Upper lobe of left lung (tissue), 6 donors: Measurements from ENCODE around the gene HDAC7. TPM values are rescaled to one million over a fixed set of nuclear protein-coding genes. Genes with fewer than 3 reads are reported as not detected.
"Not testable (repeated sequence)": the region's sequence is repeated elsewhere in the genome, so short reads cannot be mapped to it uniquely, and the experiment has no call there.

Experiments used
- ATAC-seq, 2 donors: fragments of 200-7000 bp; cut with Tn5 transposase; one replicate each; pipeline ENCODE4 v1.9.1; 2022; ENCODE audit warnings: mild to moderate bottlenecking in 2 of 2, moderate library complexity in 2 of 2; ENCODE audit not compliant: low FRiP score in 2 of 2
- DNase-seq, 2 donors: peaks; one replicate each; pipeline ENCODE4 v3.0.0-alpha.2; 2019 to 2020
- H3K27ac ChIP-seq, 4 donors: fragments of 200-600 bp; sonication (generic); one replicate each; pipeline ENCODE4 v1.5.1; 2016 to 2019
- H3K27me3 ChIP-seq, 4 donors: fragments of 200-600 bp; sonication (generic); one replicate each; pipeline ENCODE4 v1.5.1; 2017 to 2019
- H3K36me3 ChIP-seq, 4 donors: fragments of 200-600 bp; sonication (generic); one replicate each; pipeline ENCODE4 v1.5.1; 2016 to 2019
- H3K4me1 ChIP-seq, 4 donors: fragments of 200-600 bp; sonication (generic); one replicate each; pipeline ENCODE4 v1.5.1; 2018 to 2019
- H3K4me3 ChIP-seq, 4 donors: fragments of 200-600 bp; sonication (generic); one replicate each; pipeline ENCODE4 v1.5.1; 2017 to 2019; ENCODE audit warnings: mild to moderate bottlenecking in 2 of 4, moderate library complexity in 1 of 4
- H3K9me3 ChIP-seq, 4 donors: fragments of 200-600 bp; sonication (generic); one replicate each; pipeline ENCODE4 v1.5.1; 2018 to 2019
- EP300 ChIP-seq, 4 donors: sonication (generic); formaldehyde crosslinking; IDR thresholded peaks; one replicate each; pipeline ENCODE4 v1.5.1; 2017; ENCODE audit warnings: antibody characterized with exemption in 4 of 4, control low read depth in 2 of 4
- POLR2A ChIP-seq, 4 donors: fragments of 450-650 bp; IDR thresholded peaks; one replicate each; pipeline ENCODE4 v1.5.1; 2016 to 2017; ENCODE audit warnings: antibody characterized with exemption in 4 of 4, mild to moderate bottlenecking in 2 of 4
- POLR2AphosphoS5 ChIP-seq, 2 donors: sonication (generic); formaldehyde crosslinking; IDR thresholded peaks; one replicate each; pipeline ENCODE4 v1.5.1; 2017; ENCODE audit warnings: antibody characterized with exemption in 2 of 2
- WGBS, 2 donors: methylation state at CpG; one replicate each; pipeline ENCODE4 v1.1.5; 2017 to 2018; 5-methylcytosine and 5-hydroxymethylcytosine counted together
- total RNA-seq, 6 donors: library from RNA; depleted of rRNA in 4 of 6; stranded (reverse); fragments of >200 nt in 4 of 6; gene quantifications; one replicate each; pipeline versions ENCODE4 v1.1.0 to v1.2.1, GENCODE V29; 2016 to 2021
- TF ChIP-seq, protein P1 (sequence below), 6 experiments: fragments of 450-650 bp in 4 of 6; fragments of 200-600 bp in 2 of 6; sonication (generic) in 2 of 6; IDR thresholded peaks; one replicate each; pipeline ENCODE4 v1.5.1; 2016 to 2019; ENCODE audit warnings: antibody characterized with exemption in 6 of 6
- donor health status: DM: no; HTN: no; CAD: no; lungs with moderate emphysema.
- donor health status: DM: no; HTN: yes; CAD: no; lungs with severe emphysema.

The HDAC7 gene
- total RNA-seq, 6 donors from 2014 or later = 66.6 to 164 (median 126) TPM

DNA sequence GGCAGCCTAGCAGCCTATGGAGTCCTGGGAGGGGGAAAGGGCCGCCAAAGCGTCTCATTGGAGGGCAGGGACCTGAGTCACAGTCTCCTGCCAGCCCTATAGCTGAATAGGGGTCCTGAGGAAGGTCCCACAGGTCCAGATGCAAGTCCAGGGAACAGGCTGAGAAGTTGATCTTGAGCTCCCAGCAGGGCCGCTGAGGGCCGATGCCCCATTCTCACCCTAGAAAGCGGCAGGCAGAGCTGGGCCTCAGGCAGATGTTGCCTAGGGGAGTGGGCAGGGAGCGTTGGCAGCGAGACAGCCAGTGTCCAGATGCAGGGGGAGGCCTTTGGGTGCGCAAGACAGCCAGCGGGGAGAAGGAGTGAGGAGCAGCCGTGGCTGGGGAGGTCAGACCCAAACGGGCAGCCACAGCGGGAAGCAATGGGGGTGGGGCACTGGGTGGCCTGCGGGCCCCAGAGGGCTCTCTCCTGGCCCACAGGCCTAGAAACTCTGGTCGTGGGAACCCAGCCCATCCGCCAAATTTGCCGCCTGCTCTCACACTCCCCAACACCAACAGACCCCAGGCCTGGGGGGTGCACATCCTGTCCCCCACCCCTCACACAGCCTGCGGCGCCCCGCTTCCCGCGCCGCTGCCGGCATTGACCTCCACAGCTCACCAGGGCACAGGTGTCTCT, 1.1 kb downstream of the HDAC7 start:
- H3K4me3 ChIP-seq = peak overlapping the region; percentile 67 to 91 (median 78)
- no peaks in the 10 kb centered on the region for H3K9me3 ChIP-seq
- H3K27me3 ChIP-seq = no peaks in the 10 kb centered on the region
- H3K36me3 ChIP-seq = no peaks in the 10 kb centered on the region
- TF ChIP-seq POLR2AphosphoS5 (IDR thresholded peaks at IDR 0.05) (no peak), POLR2A (IDR thresholded peaks at IDR 0.05) (no peak), EP300 (IDR thresholded peaks at IDR 0.05) (no peak)
- TF ChIP-seq, protein P1, sequence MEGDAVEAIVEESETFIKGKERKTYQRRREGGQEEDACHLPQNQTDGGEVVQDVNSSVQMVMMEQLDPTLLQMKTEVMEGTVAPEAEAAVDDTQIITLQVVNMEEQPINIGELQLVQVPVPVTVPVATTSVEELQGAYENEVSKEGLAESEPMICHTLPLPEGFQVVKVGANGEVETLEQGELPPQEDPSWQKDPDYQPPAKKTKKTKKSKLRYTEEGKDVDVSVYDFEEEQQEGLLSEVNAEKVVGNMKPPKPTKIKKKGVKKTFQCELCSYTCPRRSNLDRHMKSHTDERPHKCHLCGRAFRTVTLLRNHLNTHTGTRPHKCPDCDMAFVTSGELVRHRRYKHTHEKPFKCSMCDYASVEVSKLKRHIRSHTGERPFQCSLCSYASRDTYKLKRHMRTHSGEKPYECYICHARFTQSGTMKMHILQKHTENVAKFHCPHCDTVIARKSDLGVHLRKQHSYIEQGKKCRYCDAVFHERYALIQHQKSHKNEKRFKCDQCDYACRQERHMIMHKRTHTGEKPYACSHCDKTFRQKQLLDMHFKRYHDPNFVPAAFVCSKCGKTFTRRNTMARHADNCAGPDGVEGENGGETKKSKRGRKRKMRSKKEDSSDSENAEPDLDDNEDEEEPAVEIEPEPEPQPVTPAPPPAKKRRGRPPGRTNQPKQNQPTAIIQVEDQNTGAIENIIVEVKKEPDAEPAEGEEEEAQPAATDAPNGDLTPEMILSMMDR (IDR thresholded peaks at IDR 0.05) = no peak
- peak overlapping the region; percentile 97 to 99 (median 98) for H3K27ac ChIP-seq
- peak in 1 of 2 donors; percentile 65 for DNase-seq
- ATAC-seq = no peak
- 18 to 21% methylated on average over 9 to 16 of the region's 23 CpGs for WGBS, 2 donors
- H3K4me1 ChIP-seq = peaks cover 79 to 91% (median 88%) of the 10 kb centered on the region in 4 donors

DNA sequence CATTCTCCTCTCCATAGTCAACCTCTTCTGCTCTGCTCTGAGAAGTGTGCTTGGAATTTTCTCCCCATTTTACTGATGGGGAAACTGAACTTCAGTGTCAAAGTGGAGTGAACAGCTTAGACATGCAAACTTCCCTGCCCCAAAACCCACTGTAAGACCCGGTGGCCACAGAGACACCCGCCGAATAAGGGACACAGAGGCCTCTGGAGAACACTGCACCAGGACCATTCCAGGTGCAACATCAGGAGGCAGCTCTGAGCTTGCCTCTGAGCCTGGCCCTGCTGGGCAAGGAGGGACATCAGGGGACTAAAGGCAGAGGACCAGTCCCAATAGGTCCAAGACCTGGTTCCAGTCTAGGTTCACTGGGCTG, 1.7 kb downstream of the HDAC7 start:
- Histone ChIP-seq H3K27me3 (no peaks in the 10 kb centered on the region), H3K36me3 (no peaks in the 10 kb centered on the region), H3K27ac (peak overlapping the region; percentile 97 to 99 (median 98)), H3K4me1 (peaks cover 78 to 90% (median 88%) of the 10 kb centered on the region in 4 donors), H3K4me3 (peak overlapping the region in 3 of 4 donors; percentile 67 to 82 (median 74)), H3K9me3 (no peaks in the 10 kb centered on the region)
- TF ChIP-seq, protein P1 (IDR thresholded peaks at IDR 0.05) = no peak
- no peak for TF ChIP-seq EP300 (IDR thresholded peaks at IDR 0.05)
- no peak for TF ChIP-seq POLR2A (IDR thresholded peaks at IDR 0.05)
- TF ChIP-seq POLR2AphosphoS5 (IDR thresholded peaks at IDR 0.05) = no peak
- ATAC-seq (no peak), DNase-seq (no peak)
- WGBS, 2 donors = 69 to 70% methylated on average over 3 of the region's 3 CpGs

DNA sequence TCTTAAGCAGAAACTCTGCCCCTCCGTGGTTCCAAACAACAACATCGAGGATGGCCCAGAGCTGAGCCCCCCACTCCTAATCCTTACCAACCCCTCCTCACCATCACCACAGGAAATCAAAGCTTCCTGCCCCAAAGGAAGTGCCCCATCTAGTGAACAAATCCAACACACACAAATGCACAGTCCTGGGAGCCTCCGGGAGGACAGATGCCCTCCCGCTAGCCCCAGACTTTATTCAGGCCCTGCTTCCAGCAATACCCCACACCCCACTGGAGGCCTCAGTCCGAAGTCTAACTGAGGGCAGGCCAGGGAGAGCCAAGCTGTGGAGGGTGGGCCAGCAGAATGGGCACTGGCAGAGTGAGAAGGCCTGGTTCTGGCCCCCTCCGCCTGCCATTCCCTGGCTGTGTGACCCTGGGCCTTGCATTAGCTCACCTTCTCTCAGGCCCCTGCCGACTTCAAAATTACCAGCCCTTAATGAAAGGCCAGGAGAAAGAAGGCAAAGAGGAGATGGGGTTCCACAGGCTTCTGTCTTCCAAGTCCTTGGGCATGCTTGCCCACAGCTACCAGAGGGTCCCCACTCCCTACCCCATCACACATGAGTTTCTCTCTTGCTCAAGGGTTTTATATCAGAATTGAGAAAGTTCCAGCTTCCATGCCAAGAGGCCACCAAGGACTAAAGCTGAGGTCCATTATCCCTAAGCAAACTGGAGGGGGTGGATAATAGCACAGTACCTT, 2.3 kb downstream of the HDAC7 start:
- peak overlapping the region in 3 of 4 donors; percentile 67 to 82 (median 74) for H3K4me3 ChIP-seq
- WGBS, 2 donors = 11 to 28% methylated on average over 6 to 7 of the region's 7 CpGs
- DNase-seq = peak in 1 of 2 donors; percentile 17

DNA sequence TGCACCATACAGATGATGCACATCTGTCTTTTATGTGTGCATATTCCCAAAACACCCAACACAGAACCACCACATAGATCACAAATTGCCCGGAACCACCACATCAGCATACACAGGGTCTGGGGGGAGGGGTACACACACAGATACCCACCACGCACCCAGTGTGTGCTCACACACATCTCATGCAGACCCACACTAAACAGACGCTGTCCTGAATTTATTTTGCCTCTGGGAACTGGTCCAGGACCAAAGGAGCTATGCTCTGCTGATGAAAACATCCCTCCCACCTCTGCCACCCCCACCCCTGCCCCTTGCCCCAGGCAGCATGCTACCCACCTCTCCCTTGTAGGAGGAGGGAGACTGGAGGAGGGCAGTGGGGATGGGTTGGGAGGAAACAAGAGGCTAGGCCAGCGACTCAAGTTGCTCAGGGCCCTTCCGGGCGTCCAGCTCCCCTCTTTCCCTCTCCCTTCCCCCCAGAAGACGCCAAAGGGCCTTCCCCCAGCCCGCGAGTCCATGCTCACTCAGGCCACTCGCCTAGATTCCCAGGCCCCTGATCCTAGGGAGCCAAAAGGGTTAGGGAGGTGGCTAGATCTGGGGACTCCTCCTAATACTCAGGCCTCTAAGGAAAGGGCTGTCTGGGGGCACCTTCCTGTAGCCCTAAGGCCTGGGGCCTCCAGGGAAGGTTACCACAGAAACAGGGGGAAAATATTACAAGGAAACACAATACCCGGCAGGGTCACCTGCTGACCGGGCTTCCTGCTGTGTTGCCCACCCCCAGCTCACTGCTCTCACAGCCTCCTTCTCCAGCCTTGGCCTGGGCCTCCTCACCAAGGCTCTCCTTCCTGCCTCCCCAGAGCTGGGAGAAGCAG, 3.1 kb downstream of the HDAC7 start:
- ATAC-seq (no peak), DNase-seq (peak in 1 of 2 donors; percentile 17)
- Histone ChIP-seq H3K9me3 (no peaks in the 10 kb centered on the region), H3K27ac (peak overlapping the region; percentile 97 to 99 (median 98)), H3K4me3 (peak overlapping the region in 3 of 4 donors; percentile 67 to 82 (median 74)), H3K27me3 (no peaks in the 10 kb centered on the region), H3K4me1 (peaks cover 75 to 89% (median 88%) of the 10 kb centered on the region in 4 donors), H3K36me3 (no peaks in the 10 kb centered on the region)
- WGBS, 2 donors = 21 to 31% methylated on average over 7 to 12 of the region's 12 CpGs
- TF ChIP-seq, protein P1 (IDR thresholded peaks at IDR 0.05) = no peak
- TF ChIP-seq POLR2AphosphoS5 (IDR thresholded peaks at IDR 0.05) = no peak
- no peak for TF ChIP-seq EP300 (IDR thresholded peaks at IDR 0.05)
- TF ChIP-seq POLR2A (IDR thresholded peaks at IDR 0.05) = no peak

More for the DNA sequence above, 2.3 kb downstream of the HDAC7 start:
- H3K27ac ChIP-seq = peak overlapping the region; percentile 97 to 99 (median 98)
- no peaks in the 10 kb centered on the region for H3K27me3 ChIP-seq
- TF ChIP-seq, protein P1 (IDR thresholded peaks at IDR 0.05) = peak in 1 of 6 experiments; percentile 2
- TF ChIP-seq POLR2A (IDR thresholded peaks at IDR 0.05) = no peak
- no peaks in the 10 kb centered on the region for H3K9me3 ChIP-seq
- no peak for ATAC-seq
- H3K4me1 ChIP-seq = peaks cover 75 to 89% (median 88%) of the 10 kb centered on the region in 4 donors
- no peaks in the 10 kb centered on the region for H3K36me3 ChIP-seq

DNA sequence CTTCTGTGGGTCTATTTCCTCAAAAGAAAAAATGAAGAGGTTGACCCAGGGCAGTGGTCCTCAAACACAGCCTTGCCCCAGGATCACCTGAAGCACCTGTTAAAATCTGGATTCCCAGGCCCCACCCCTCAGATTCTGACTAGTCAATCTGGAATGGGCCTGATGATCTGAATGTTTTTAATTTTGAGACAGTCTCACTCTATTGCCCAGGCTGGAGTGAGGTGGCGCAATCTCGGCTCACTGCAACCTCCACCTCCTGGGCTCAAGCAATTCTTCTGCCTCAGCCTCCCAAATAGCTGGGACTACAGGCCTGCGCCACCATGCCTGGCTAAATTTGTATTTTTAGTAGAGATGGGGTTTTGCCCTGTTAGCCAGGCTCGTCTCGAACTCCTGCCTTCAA, 4.3 kb downstream of the HDAC7 start:
- H3K27me3 ChIP-seq, H3K9me3 ChIP-seq, DNase-seq, H3K36me3 ChIP-seq, ATAC-seq, H3K4me3 ChIP-seq: not testable (repeated sequence)
- H3K27ac ChIP-seq = peak overlapping the region; percentile 86 to 99 (median 98)
- peaks cover 77 to 89% (median 88%) of the 10 kb centered on the region in 4 donors for H3K4me1 ChIP-seq
- 89 to 94% methylated on average over 5 of the region's 5 CpGs for WGBS, 2 donors
